DOHH2 (cell line): ENCODE measurements around the gene LRRC58.

Source experiments
- H3F3A ChIP-seq: fragments of 200-600 bp; sonication (generic), shearing (Covaris generic); 2 replicates; pipeline ENCODE4 v1.6.0; 2016; ENCODE audit warnings: antibody characterized with exemption, mild to moderate bottlenecking; ENCODE audit not compliant: control insufficient read depth, insufficient read depth
- H3K27ac ChIP-seq: fragments of 200-600 bp; sonication (generic); 2 replicates; pipeline ENCODE4 v1.5.1; 2014; ENCODE audit warnings: low read depth, mild to moderate bottlenecking, low read length, moderate library complexity
- H3K27me3 ChIP-seq: fragments of 200-600 bp; sonication (generic); 2 replicates; pipeline ENCODE4 v1.6.1; 2014; ENCODE audit warnings: mild to moderate bottlenecking, low read length, mixed read lengths; ENCODE audit not compliant: control insufficient read depth
- H3K36me3 ChIP-seq: fragments of 200-600 bp; sonication (generic); 2 replicates; pipeline ENCODE4 v1.6.1; 2014; ENCODE audit warnings: mild to moderate bottlenecking, low read length, moderate library complexity, mixed read lengths; ENCODE audit not compliant: control insufficient read depth
- H3K4me1 ChIP-seq: fragments of 200-600 bp; sonication (generic); 2 replicates; pipeline ENCODE4 v1.6.1; 2014; ENCODE audit warnings: mild to moderate bottlenecking, low read length, mixed read lengths; ENCODE audit not compliant: control insufficient read depth
- H3K4me2 ChIP-seq: fragments of 200-600 bp; sonication (generic); 2 replicates; pipeline ENCODE4 v1.6.0; 2014; ENCODE audit warnings: mild to moderate bottlenecking, low read length, moderate library complexity
- H3K4me3 ChIP-seq: fragments of 200-600 bp; sonication (generic); 2 replicates; pipeline ENCODE4 v1.5.1; 2014; ENCODE audit warnings: mild to moderate bottlenecking, low read length, mixed read lengths
- H3K79me2 ChIP-seq: fragments of 200-600 bp; sonication (generic); 2 replicates; pipeline ENCODE4 v1.6.1; 2014; ENCODE audit warnings: mild to moderate bottlenecking, low read length, mixed read lengths; ENCODE audit not compliant: control insufficient read depth
- H3K9me2 ChIP-seq: fragments of 200-600 bp; sonication (generic); replicated peaks from 2 replicates; pipeline ENCODE4 v1.6.1; 2014; ENCODE audit warnings: mild to moderate bottlenecking, low read length, mixed read lengths; ENCODE audit not compliant: control insufficient read depth
- H3K9me3 ChIP-seq: fragments of 200-600 bp; sonication (generic); 2 replicates; pipeline ENCODE4 v1.6.1; 2014; ENCODE audit warnings: antibody characterized with exemption, low read length, mixed read lengths; ENCODE audit not compliant: control insufficient read depth, insufficient read depth
- H4K20me1 ChIP-seq: fragments of 200-600 bp; sonication (generic); 2 replicates; pipeline ENCODE4 v1.6.0; 2014; ENCODE audit warnings: low read depth, mild to moderate bottlenecking, antibody characterized with exemption, low read length, moderate library complexity; ENCODE audit not compliant: control insufficient read depth, insufficient read depth
- EZH2phosphoT487 ChIP-seq: fragments of 200-600 bp; sonication (generic); IDR thresholded peaks from 2 replicates; pipeline ENCODE4 v1.6.1; 2017; ENCODE audit warnings: borderline replicate concordance, mild to moderate bottlenecking, antibody characterized with exemption, low read length, moderate library complexity, mixed read lengths
- TF ChIP-seq, protein P1 (sequence below): fragments of 200-600 bp; sonication (generic); IDR thresholded peaks from one replicate; pipeline ENCODE4 v1.5.1; 2014; ENCODE audit warnings: antibody characterized with exemption, mild to moderate bottlenecking, low read depth, low read length; ENCODE audit not compliant: poor library complexity, severe bottlenecking

Gene LRRC58

DNA sequence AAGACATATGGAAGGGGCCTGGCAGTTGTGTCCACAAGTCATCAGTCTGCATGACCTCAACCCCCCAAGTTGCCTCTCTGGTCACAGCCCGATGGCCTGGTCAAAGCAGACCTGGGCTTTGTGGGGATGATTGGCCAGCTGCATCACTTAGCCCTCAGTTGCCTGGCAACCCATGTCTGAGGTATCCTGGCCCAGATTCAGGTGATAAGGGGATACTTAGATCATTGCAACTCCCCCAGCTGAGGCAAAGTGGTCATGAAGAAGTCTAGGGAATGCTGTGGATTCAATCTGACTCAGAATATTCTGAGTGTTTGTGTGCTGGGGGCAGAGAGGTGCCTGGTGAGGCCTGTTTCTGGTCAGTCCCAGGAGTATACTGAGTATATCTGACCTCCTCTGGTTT is 69.1 kb downstream of the LRRC58 start:
- no peak for TF ChIP-seq EZH2phosphoT487
- TF ChIP-seq, protein P1, sequence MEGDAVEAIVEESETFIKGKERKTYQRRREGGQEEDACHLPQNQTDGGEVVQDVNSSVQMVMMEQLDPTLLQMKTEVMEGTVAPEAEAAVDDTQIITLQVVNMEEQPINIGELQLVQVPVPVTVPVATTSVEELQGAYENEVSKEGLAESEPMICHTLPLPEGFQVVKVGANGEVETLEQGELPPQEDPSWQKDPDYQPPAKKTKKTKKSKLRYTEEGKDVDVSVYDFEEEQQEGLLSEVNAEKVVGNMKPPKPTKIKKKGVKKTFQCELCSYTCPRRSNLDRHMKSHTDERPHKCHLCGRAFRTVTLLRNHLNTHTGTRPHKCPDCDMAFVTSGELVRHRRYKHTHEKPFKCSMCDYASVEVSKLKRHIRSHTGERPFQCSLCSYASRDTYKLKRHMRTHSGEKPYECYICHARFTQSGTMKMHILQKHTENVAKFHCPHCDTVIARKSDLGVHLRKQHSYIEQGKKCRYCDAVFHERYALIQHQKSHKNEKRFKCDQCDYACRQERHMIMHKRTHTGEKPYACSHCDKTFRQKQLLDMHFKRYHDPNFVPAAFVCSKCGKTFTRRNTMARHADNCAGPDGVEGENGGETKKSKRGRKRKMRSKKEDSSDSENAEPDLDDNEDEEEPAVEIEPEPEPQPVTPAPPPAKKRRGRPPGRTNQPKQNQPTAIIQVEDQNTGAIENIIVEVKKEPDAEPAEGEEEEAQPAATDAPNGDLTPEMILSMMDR: no peak
- Histone ChIP-seq H3K79me2 (no peaks in the 10 kb centered on the region), H4K20me1 (no peaks in the 10 kb centered on the region), H3K4me2 (no peak overlapping the region), H3K9me3 (no peaks in the 10 kb centered on the region), H3K9me2 (no peaks in the 10 kb centered on the region), H3F3A (no peaks in the 10 kb centered on the region), H3K36me3 (no peaks in the 10 kb centered on the region), H3K27me3 (peaks cover 3% of the 10 kb centered on the region), H3K27ac (no peak overlapping the region), H3K4me1 (no peaks in the 10 kb centered on the region), H3K4me3 (no peak overlapping the region)

GRCh38 chr3:120276767-120277166 is 72.4 kb downstream of the LRRC58 start:
- H3K4me3 ChIP-seq: no peak overlapping the region
- no peaks in the 10 kb centered on the region for H3K9me3 ChIP-seq
- H3K4me1 ChIP-seq: no peaks in the 10 kb centered on the region
- no peaks in the 10 kb centered on the region for H3F3A ChIP-seq
- H4K20me1 ChIP-seq: no peaks in the 10 kb centered on the region
- no peaks in the 10 kb centered on the region for H3K9me2 ChIP-seq
- H3K27me3 ChIP-seq: no peaks in the 10 kb centered on the region; the same call in none of the 2 replicates
- TF ChIP-seq, protein P1: no peak
- no peak for TF ChIP-seq EZH2phosphoT487
- no peaks in the 10 kb centered on the region for H3K36me3 ChIP-seq
- no peak overlapping the region for H3K4me2 ChIP-seq
- no peak overlapping the region for H3K27ac ChIP-seq
- no peaks in the 10 kb centered on the region for H3K79me2 ChIP-seq

GRCh38 chr3:120275618-120276017 is 73.5 kb downstream of the LRRC58 start:
- Histone ChIP-seq H3F3A (no peaks in the 10 kb centered on the region), H4K20me1 (no peaks in the 10 kb centered on the region), H3K79me2 (no peaks in the 10 kb centered on the region), H3K4me3 (no peak overlapping the region), H3K4me1 (no peaks in the 10 kb centered on the region), H3K27me3 (no peaks in the 10 kb centered on the region; the same call in none of the 2 replicates), H3K36me3 (no peaks in the 10 kb centered on the region), H3K27ac (no peak overlapping the region), H3K9me2 (no peaks in the 10 kb centered on the region), H3K4me2 (no peak overlapping the region), H3K9me3 (no peaks in the 10 kb centered on the region)
- TF ChIP-seq, protein P1: no peak
- no peak for TF ChIP-seq EZH2phosphoT487
